ENCODE measurements around the gene CNNM1.

DNA sequence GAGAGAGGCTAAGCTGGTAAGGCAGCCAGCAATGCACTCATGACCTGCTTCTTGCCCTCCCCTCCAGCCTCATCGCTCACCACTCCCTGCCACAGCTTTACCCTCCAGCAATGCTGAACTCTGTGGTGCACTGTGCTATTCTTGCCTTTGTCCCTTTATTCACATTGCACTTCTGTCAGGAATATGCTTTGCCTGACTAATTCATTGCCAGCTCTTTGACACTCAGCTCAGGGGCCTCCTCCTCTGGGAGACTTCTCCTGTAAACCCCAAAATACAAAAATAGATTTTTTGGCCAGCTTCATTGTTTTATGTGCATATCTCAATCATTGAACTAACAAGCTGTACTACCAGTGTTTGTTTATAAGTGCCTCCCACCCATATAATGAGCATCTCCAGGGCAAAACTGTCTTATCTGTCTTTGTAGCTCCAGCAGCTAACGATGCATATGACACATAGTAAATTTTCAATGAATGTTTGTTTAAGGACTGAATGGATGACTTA is 8.2 kb downstream of the CNNM1 start:
- TF ChIP-seq, protein P1, sequence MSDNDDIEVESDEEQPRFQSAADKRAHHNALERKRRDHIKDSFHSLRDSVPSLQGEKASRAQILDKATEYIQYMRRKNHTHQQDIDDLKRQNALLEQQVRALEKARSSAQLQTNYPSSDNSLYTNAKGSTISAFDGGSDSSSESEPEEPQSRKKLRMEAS (IDR thresholded peaks at IDR 0.05; ENCODE audit: insufficient read depth, insufficient read length) = no peak
- TF ChIP-seq, protein P2, sequence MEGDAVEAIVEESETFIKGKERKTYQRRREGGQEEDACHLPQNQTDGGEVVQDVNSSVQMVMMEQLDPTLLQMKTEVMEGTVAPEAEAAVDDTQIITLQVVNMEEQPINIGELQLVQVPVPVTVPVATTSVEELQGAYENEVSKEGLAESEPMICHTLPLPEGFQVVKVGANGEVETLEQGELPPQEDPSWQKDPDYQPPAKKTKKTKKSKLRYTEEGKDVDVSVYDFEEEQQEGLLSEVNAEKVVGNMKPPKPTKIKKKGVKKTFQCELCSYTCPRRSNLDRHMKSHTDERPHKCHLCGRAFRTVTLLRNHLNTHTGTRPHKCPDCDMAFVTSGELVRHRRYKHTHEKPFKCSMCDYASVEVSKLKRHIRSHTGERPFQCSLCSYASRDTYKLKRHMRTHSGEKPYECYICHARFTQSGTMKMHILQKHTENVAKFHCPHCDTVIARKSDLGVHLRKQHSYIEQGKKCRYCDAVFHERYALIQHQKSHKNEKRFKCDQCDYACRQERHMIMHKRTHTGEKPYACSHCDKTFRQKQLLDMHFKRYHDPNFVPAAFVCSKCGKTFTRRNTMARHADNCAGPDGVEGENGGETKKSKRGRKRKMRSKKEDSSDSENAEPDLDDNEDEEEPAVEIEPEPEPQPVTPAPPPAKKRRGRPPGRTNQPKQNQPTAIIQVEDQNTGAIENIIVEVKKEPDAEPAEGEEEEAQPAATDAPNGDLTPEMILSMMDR (IDR thresholded peaks at IDR 0.05; ENCODE audit: extremely low read depth in 1 of 2, insufficient read depth in 1 of 2, low read depth in 1 of 2, low read length in 2 of 2) = no peak
- TF ChIP-seq POLR2A (IDR thresholded peaks at IDR 0.05; ENCODE audit: low read depth, low read length) (no peak), JUN (IDR thresholded peaks at IDR 0.05; ENCODE audit: borderline replicate concordance, insufficient read depth, insufficient read length, low read depth) (no peak), GATA2 (IDR thresholded peaks at IDR 0.05; ENCODE audit: insufficient read depth, insufficient read length, low read depth, low read length) (no peak)

All from endothelial cell of umbilical vein (primary cell).